GM23338 (cell line): ENCODE data around the gene APBA2. TPM values are rescaled to one million over a fixed set of nuclear protein-coding genes. Genes with fewer than 3 reads are reported as not detected.

Experiments used
- ATAC-seq: fragments of 200-7000 bp; cut with Tn5 transposase; 3 replicates; pipeline ENCODE4 v1.9.1; 2020
- DNase-seq: peaks from one replicate; pipeline ENCODE4 v3.0.0-alpha.2; 2015; ENCODE audit warnings: low spot score
- H2AFZ ChIP-seq: fragments of 200-600 bp; sonication (generic); 2 replicates; pipeline ENCODE4 v1.8.0; 2016; ENCODE audit warnings: antibody characterized with exemption, mild to moderate bottlenecking, moderate library complexity
- H3F3A ChIP-seq: fragments of 200-600 bp; sonication (generic); replicated peaks from 2 replicates; pipeline ENCODE4 v1.8.0; 2017; ENCODE audit warnings: antibody characterized with exemption, mixed run types, low read depth
- H3K27ac ChIP-seq: fragments of 200-600 bp; sonication (generic); 2 replicates; pipeline ENCODE4 v1.6.1; 2016; ENCODE audit warnings: low read depth
- H3K27me3 ChIP-seq: fragments of 200-600 bp; sonication (generic); 2 replicates; pipeline ENCODE4 v1.8.0; 2016; ENCODE audit warnings: mild to moderate bottlenecking, mixed run types, moderate library complexity; ENCODE audit not compliant: insufficient read depth
- H3K36me3 ChIP-seq: fragments of 200-600 bp; sonication (generic); 2 replicates; pipeline ENCODE4 v1.8.0; 2016; ENCODE audit warnings: mild to moderate bottlenecking; ENCODE audit not compliant: insufficient read depth
- H3K4me1 ChIP-seq: fragments of 200-600 bp; sonication (generic); 2 replicates; pipeline ENCODE4 v1.8.0; 2016; ENCODE audit warnings: mild to moderate bottlenecking, moderate library complexity; ENCODE audit not compliant: insufficient read depth
- H3K4me2 ChIP-seq: fragments of 200-600 bp; sonication (generic); 2 replicates; pipeline ENCODE4 v1.7.1; 2017; ENCODE audit warnings: mixed run types
- H3K4me3 ChIP-seq: fragments of 200-600 bp; sonication (generic); 2 replicates; pipeline ENCODE4 v1.6.1; 2016; ENCODE audit warnings: mixed run types
- H3K79me2 ChIP-seq: fragments of 200-600 bp; sonication (generic); replicated peaks from 2 replicates; pipeline ENCODE4 v1.8.0; 2017; ENCODE audit warnings: mild to moderate bottlenecking; ENCODE audit not compliant: insufficient read depth
- H3K9me2 ChIP-seq: fragments of 200-600 bp; sonication (generic); 2 replicates; pipeline ENCODE4 v1.8.0; 2017; ENCODE audit not compliant: insufficient read depth
- H4K20me1 ChIP-seq: fragments of 200-600 bp; sonication (generic); replicated peaks from 2 replicates; pipeline ENCODE4 v1.8.0; 2017; ENCODE audit warnings: mild to moderate bottlenecking; ENCODE audit not compliant: insufficient read depth
- H3K27ac Mint-ChIP-seq: 2 replicates; pipeline ENCODE4 v1.8.0; 2020; ENCODE audit warnings: inconsistent platforms, mild to moderate bottlenecking, moderate library complexity, mixed read lengths
- H3K27me3 Mint-ChIP-seq: 3 replicates; pipeline ENCODE4 v1.8.0; 2022; ENCODE audit warnings: low read depth, mild to moderate bottlenecking, moderate library complexity, mixed read lengths, inconsistent platforms; ENCODE audit not compliant: insufficient read depth, poor library complexity
- H3K36me3 Mint-ChIP-seq: 3 replicates; pipeline ENCODE4 v1.8.0; 2021; ENCODE audit warnings: low read depth, mild to moderate bottlenecking, inconsistent platforms, moderate library complexity, mixed read lengths
- H3K4me1 Mint-ChIP-seq: 3 replicates; pipeline ENCODE4 v1.8.0; 2020; ENCODE audit warnings: mild to moderate bottlenecking, inconsistent platforms, mixed read lengths
- H3K4me3 Mint-ChIP-seq: 3 replicates; pipeline ENCODE4 v1.8.0; 2021; ENCODE audit warnings: moderate library complexity, mild to moderate bottlenecking, inconsistent platforms, mixed read lengths
- H3K9me3 Mint-ChIP-seq: 3 replicates; pipeline ENCODE4 v1.8.0; 2020; ENCODE audit warnings: moderate library complexity, mild to moderate bottlenecking, inconsistent platforms, mixed read lengths
- CREB1 ChIP-seq: fragments of 250-450 bp; sonication (Bioruptor Pico); IDR thresholded peaks from 2 replicates; pipeline ENCODE4 v1.5.0; 2020; ENCODE audit warnings: low read depth, mild to moderate bottlenecking, moderate library complexity
- ETS1 ChIP-seq: IDR thresholded peaks from 2 replicates; pipeline ENCODE4 v1.6.1; 2016; ENCODE audit warnings: antibody characterized with exemption
- EZH2 ChIP-seq: fragments of 200-600 bp; sonication (generic); IDR thresholded peaks from one replicate; pipeline ENCODE4 v1.8.0; 2017; ENCODE audit warnings: antibody characterized with exemption, mild to moderate bottlenecking, low read depth; ENCODE audit not compliant: unreplicated experiment
- EZH2phosphoT487 ChIP-seq: fragments of 200-600 bp; sonication (generic); IDR thresholded peaks from one replicate; pipeline ENCODE4 v1.8.1; 2018; ENCODE audit warnings: antibody characterized with exemption; ENCODE audit not compliant: unreplicated experiment
- JUNB ChIP-seq: IDR thresholded peaks from one replicate; pipeline ENCODE4 v1.6.1; 2016; ENCODE audit warnings: antibody characterized with exemption; ENCODE audit not compliant: unreplicated experiment
- NANOG ChIP-seq: IDR thresholded peaks from 2 replicates; pipeline ENCODE4 v1.6.1; 2016; ENCODE audit warnings: antibody characterized with exemption, borderline replicate concordance
- POLR2AphosphoS5 ChIP-seq: IDR thresholded peaks from 2 replicates; pipeline ENCODE4 v1.6.1; 2016; ENCODE audit warnings: antibody characterized with exemption, low read depth
- REST ChIP-seq: IDR thresholded peaks from one replicate; pipeline ENCODE4 v1.6.1; 2018; ENCODE audit warnings: antibody characterized with exemption; ENCODE audit not compliant: unreplicated experiment
- STAT1 ChIP-seq: IDR thresholded peaks from one replicate; pipeline ENCODE4 v1.6.1; 2016; ENCODE audit warnings: antibody characterized with exemption; ENCODE audit not compliant: unreplicated experiment
- ZNF114 ChIP-seq: fragments of 250-450 bp; sonication (Bioruptor Pico); IDR thresholded peaks from 2 replicates; pipeline ENCODE4 v1.5.0; 2020; ENCODE audit warnings: mild to moderate bottlenecking, moderate library complexity
- ZNF331 ChIP-seq: fragments of 250-450 bp; sonication (Bioruptor Pico); IDR thresholded peaks from 2 replicates; pipeline ENCODE4 v1.5.0; 2020; ENCODE audit warnings: low read depth, mild to moderate bottlenecking, moderate library complexity
- ZNF462 ChIP-seq: fragments of 250-450 bp; sonication (Bioruptor Pico); IDR thresholded peaks from 2 replicates; pipeline ENCODE4 v1.5.0; 2020; ENCODE audit warnings: mild to moderate bottlenecking, moderate library complexity
- polyA plus RNA-seq: library from polyadenylated mRNA; unstranded; fragments of >200 nt; fragmentation: Nextera tagmentation; extraction: Ambion mirVana; gene quantifications from 2 replicates; pipeline ENCODE4 v1.2.1, GENCODE V29; 2016
- total RNA-seq: library from RNA; depleted of rRNA; stranded (reverse); fragments of >200 nt; shearing (Covaris generic); gene quantifications from 2 replicates; pipeline ENCODE4 v1.2.3, GENCODE V29; 2014
- TF ChIP-seq, protein P1 (sequence below), 2 experiments: fragments of 200-600 bp in 1 of 2; sonication (generic) in 1 of 2; conservative IDR thresholded peaks; 2 replicates each; pipeline versions ENCODE4 v1.5.1 to v1.6.1; 2016 to 2017; ENCODE audit warnings: antibody characterized with exemption in 2 of 2, low read depth in 2 of 2, mild to moderate bottlenecking in 2 of 2, moderate library complexity in 1 of 2

APBA2 gene
- total and polyA plus RNA-seq, 2 experiments from 2014 or later = 5.9 to 24.7 TPM

DNA sequence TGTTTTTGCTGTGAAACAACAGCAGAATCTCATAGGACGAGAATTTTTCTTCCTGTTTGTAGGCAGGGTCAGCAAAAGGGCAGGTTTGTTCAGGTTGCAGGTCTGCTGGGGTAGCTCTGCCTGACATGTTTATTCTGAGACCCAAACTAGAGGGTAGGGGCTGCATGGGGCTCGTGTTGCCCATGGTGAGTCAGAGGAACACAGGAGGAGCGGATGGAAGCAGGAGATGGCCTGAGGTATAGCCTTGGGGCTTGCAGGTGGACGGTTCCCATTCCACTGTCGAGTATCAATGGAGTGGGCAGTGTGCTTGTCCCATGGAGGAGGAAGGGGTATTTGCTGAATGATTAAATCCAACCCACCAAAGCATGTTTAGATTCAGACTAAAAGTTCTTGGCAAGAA, 138.9 kb downstream of the APBA2 start:
- no peaks in the 10 kb centered on the region for H3K9me2 ChIP-seq
- DNase-seq (no peak), ATAC-seq (no peak)
- no peaks in the 10 kb centered on the region for H3F3A ChIP-seq
- Mint-ChIP-seq H3K36me3 (no peaks in the 10 kb centered on the region), H3K27ac (0 out of 2 replicates have a peak overlapping the region, but pooled peaks have one; percentile 18), H3K4me1 (peaks cover 4% of the 10 kb centered on the region), H3K4me3 (no peak overlapping the region), H3K9me3 (no peaks in the 10 kb centered on the region), H3K27me3 (peaks cover 4% of the 10 kb centered on the region)
- H3K27me3 ChIP-seq = no peaks in the 10 kb centered on the region
- H3K4me1 ChIP-seq = no peaks in the 10 kb centered on the region
- no peak overlapping the region for H3K27ac ChIP-seq
- H4K20me1 ChIP-seq = no peaks in the 10 kb centered on the region
- no peaks in the 10 kb centered on the region for H3K79me2 ChIP-seq
- no peak overlapping the region for H2AFZ ChIP-seq
- H3K4me2 ChIP-seq = no peak overlapping the region
- no peaks in the 10 kb centered on the region for H3K36me3 ChIP-seq
- TF ChIP-seq STAT1 (no peak), ETS1 (no peak), JUNB (no peak), ZNF331 (no peak), EZH2phosphoT487 (no peak), EZH2 (no peak), ZNF114 (CRISPR knock-in tag) (no peak), CREB1 (CRISPR knock-in tag) (no peak), REST (no peak), NANOG (no peak), ZNF462 (no peak), POLR2AphosphoS5 (no peak)
- TF ChIP-seq, protein P1, sequence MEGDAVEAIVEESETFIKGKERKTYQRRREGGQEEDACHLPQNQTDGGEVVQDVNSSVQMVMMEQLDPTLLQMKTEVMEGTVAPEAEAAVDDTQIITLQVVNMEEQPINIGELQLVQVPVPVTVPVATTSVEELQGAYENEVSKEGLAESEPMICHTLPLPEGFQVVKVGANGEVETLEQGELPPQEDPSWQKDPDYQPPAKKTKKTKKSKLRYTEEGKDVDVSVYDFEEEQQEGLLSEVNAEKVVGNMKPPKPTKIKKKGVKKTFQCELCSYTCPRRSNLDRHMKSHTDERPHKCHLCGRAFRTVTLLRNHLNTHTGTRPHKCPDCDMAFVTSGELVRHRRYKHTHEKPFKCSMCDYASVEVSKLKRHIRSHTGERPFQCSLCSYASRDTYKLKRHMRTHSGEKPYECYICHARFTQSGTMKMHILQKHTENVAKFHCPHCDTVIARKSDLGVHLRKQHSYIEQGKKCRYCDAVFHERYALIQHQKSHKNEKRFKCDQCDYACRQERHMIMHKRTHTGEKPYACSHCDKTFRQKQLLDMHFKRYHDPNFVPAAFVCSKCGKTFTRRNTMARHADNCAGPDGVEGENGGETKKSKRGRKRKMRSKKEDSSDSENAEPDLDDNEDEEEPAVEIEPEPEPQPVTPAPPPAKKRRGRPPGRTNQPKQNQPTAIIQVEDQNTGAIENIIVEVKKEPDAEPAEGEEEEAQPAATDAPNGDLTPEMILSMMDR (conservative IDR thresholded peaks at IDR 0.05; ENCODE audit: low read depth in 2 of 2) = no peak
- no peak overlapping the region for H3K4me3 ChIP-seq
